Measurements from ENCODE around the gene SIRT3. TPM values are rescaled to one million over a fixed set of nuclear protein-coding genes. Genes with fewer than 3 reads are reported as not detected.
A peak's percentile ranks its signal among the peaks of the same experiment; 100 is the strongest.

The SIRT3 gene
- total and polyA plus RNA-seq, 2 of the 13 experiments (the other 11 are each of a cell fraction or from before 2014, with no cell fraction given), result 15.1 to 18.2 TPM

GRCh38 chr11:269146-269890, 33.2 kb upstream of the SIRT3 start (continued):
- no peak for TF ChIP-seq RERE (CRISPR knock-in tag; IDR thresholded peaks at IDR 0.05; ENCODE audit: low read depth)
- TF ChIP-seq JARID2 (CRISPR knock-in tag; IDR thresholded peaks at IDR 0.05; ENCODE audit: insufficient replicate concordance), result no peak
- TF ChIP-seq CC2D1A (CRISPR knock-in tag; IDR thresholded peaks at IDR 0.05), result no peak
- TF ChIP-seq ZNF512B (CRISPR knock-in tag; IDR thresholded peaks at IDR 0.05; ENCODE audit: borderline replicate concordance), result no peak
- no peak for TF ChIP-seq ZEB1 (IDR thresholded peaks at IDR 0.05; ENCODE audit: insufficient replicate concordance, low read depth)
- peak; percentile 7 for TF ChIP-seq SAP130 (CRISPR knock-in tag; IDR thresholded peaks at IDR 0.05; ENCODE audit: low read depth)
- TF ChIP-seq HNRNPLL (IDR thresholded peaks at IDR 0.05; ENCODE audit: low read depth, low read length, poor library complexity, severe bottlenecking), result no peak
- no peak for TF ChIP-seq ZBTB4 (CRISPR knock-in tag; IDR thresholded peaks at IDR 0.05; ENCODE audit: borderline replicate concordance)
- no peak for TF ChIP-seq BCL3 (CRISPR knock-in tag; IDR thresholded peaks at IDR 0.05)
- TF ChIP-seq GATA4 (IDR thresholded peaks at IDR 0.05; ENCODE audit: borderline replicate concordance, low read depth), result no peak
- no peak for TF ChIP-seq TRIM22 (IDR thresholded peaks at IDR 0.05)
- TF ChIP-seq YEATS4 (CRISPR knock-in tag; IDR thresholded peaks at IDR 0.05; ENCODE audit: borderline replicate concordance), result 0 out of 2 replicates have a peak, but pooled peaks have one; percentile 27
- TF ChIP-seq ZNF33B (CRISPR knock-in tag; IDR thresholded peaks at IDR 0.05), result 0 out of 2 replicates have a peak, but pooled peaks have one; percentile 34
